ENCODE data around the gene FAM98A.

The FAM98A gene

DNA sequence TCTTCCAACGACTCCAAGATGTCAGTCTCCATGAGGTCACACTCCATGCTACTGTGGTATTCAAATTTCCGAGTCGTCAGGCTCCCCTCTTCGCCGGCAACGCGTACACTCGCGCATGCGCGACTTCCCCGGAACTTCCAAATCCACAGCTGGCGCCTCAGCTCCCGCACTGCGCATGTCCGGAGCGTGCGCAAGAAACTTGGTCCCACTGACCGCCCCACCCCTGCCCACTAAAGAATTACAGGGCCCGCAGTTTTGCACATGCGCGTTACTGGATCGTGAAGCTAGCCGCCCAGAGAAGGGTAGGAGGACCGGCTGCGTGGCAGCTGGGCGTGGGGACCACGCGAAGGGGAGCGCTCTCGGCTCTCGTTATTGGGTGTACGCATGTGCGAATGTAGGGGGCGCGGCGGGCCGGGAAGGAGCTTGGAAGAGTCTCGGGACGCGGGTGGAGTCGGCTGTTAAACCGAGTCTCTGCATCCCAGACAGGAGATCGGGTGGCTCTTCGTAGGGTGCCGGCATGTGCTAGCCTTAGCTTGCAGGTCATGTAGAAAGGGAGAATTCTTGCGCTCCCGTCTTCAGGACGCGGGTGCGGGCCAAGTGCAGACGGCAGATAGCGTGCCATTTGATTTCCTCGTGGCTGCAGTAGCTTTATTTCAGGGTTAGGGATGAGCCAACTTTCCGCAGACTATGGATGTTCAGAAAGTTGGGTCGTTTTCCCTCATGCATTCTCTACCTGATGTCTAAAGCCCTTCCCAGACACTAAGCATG is at the start of gene FAM98A:
Gene FAM98A, minus strand, starts transcription at position 125 of the 768 bp plus-strand sequence. Its CDS starts 78 bp downstream, at position 47.
- DNase-seq (ENCODE audit: low read depth in 2 of 2) = peak; percentile 98 to 99

GRCh38 chr2:33645861-33646260 is 46.8 kb upstream of the FAM98A start:
- no peak for DNase-seq (ENCODE audit: low read depth in 2 of 2)

- no peak for DNase-seq (ENCODE audit: low read depth in 2 of 2)
Measured at GRCh38 chr2:33644215-33644614, 45.1 kb upstream of the FAM98A start.

DNA sequence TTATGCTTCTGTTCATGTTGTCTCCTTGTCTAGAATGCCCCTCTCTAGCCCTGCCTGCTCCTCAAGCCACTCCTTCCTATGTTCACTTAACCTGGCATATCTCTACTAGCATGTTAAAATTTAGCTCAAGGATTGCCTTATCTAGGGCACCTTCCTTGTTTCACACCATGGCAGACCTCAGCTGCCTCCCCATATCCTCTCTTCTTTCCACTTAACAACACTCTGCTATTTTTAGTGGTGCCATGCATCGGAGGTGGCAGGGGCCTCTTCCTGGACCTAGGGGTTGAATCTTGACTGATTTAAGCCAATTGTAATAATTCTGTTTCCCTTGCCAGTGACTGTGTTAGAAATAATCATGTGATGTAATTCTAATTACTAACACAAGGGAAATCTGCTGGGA is 36.9 kb upstream of the FAM98A start:
- DNase-seq (ENCODE audit: low read depth in 2 of 2) = no peak

- no peak for DNase-seq (ENCODE audit: low read depth in 2 of 2)
Measured at GRCh38 chr2:33634261-33634910, 35.3 kb upstream of the FAM98A start.

DNA sequence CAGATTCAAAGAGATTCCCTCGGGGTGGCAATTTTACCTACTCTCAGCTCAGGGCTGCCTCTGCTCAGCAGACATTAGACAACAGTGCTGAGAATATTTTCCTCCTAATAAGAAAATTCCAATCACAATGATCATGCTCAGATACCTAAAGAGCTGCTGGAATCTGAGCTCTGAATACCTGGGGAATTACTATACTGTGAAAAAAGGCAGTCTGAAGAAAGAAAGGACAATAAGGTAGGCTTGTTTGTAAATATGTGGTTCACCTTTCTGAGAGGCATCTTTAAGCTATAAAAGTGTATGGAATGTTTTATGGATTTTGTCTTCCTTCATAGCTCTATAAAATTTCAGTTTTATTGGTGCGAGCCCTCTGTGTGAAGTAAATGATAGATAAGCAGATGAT is 34.2 kb upstream of the FAM98A start:
- DNase-seq (ENCODE audit: low read depth in 2 of 2) = no peak

GRCh38 chr2:33632831-33633230 is 33.7 kb upstream of the FAM98A start:
- DNase-seq (ENCODE audit: low read depth in 2 of 2) = no peak

DNA sequence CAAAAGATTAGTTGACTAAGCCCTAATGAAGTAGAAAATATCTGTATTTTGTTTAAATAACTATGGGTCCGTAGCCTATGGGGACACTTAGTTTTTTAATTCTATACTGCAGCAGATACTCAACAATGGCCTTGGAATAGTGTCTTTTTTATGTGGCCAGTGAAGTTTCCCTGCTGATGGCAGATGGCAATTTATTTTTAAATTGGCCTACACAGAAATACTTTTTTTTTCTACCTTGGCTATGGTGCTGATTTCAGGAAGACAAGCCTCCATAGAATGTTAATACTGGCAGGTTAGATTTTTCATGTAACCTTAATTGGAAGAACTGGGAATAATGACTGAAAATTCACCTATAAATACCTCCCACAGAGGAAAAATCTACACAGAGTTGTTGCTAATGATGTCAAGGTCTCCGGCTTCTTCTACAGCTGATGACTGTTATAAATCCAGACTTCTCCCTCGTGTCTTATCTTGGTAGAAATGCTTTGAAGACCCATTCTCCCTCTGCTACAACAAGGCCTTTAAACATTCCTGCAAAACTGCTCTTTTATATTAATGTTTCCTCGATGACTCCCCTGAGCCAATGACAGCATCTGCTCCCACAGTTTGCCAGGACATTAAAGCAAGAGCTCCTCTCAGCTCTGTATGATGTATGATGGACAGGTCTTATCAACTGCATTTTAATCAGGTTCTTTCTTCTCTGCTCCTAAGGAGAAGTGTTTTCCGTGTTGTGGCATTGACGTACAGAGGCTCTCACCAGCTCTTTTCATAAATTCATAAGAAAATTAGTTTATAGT is 29.1 kb upstream of the FAM98A start:
- no peak for DNase-seq (ENCODE audit: low read depth in 2 of 2)

DNA sequence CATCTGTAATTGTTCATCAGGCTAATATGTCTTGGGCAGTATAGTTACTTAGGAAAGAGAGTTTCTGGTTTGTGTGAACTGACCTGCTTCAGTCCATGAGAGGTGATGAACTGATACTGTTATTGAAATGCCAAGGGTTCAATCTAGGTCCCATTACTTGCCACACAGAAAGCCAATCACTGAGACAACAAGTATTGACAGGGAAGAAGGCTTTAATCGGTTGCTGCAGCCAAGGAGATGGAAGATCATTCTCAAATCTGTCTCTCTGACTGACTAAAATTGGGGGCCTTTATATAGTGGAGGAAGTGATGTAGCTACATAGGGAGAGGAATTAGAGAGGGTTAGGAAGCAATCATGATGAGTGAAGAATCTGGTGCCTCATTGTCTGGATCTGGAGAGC is 19.9 kb upstream of the FAM98A start:
- DNase-seq (ENCODE audit: low read depth in 2 of 2) = no peak

DNA sequence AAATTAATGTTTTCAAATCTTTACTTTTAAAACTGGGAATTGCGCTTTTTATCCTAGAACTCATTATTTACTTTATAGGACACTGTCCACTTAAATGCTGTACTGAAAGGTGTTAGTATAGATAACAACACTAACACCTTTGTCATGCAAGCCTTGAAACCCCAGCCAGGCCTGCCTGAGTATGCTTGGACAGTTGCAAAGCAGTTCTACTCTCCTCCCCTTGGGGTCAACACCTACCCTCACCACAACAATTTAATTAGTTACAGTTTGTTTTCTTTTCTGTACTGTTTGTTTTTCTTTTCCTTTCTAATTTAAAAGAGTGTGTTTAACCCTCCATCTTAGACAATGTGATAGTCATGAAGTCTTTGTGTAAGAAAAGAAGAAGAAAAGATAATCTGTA is 18.9 kb upstream of the FAM98A start:
- DNase-seq (ENCODE audit: low read depth in 2 of 2) = no peak

GRCh38 chr2:33617401-33617800 is 18.3 kb upstream of the FAM98A start:
- DNase-seq (ENCODE audit: low read depth in 2 of 2) = no peak

DNA sequence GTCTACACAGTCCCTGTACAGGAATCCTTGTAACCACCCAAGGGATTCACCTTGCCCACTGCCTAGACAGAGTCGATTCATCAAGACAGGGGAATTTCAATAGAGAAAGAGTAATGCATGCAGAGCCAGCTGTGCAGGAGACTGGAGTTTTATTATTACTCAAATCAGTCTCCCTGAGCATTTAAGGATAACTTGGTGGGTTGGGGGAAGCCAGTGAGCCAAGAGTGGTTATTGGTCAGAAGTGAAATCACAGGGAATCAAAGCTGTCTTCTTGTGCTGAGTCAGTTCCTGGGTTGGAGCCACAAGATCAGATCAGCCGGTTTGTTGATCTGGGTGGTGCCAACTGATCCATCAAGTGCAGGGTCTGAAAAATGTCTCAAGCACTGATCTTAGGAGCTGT is 17.8 kb upstream of the FAM98A start:
- DNase-seq (ENCODE audit: low read depth in 2 of 2) = no peak

- DNase-seq (ENCODE audit: low read depth in 2 of 2) = no peak
Measured at GRCh38 chr2:33614190-33614589, 15.1 kb upstream of the FAM98A start.

DNA sequence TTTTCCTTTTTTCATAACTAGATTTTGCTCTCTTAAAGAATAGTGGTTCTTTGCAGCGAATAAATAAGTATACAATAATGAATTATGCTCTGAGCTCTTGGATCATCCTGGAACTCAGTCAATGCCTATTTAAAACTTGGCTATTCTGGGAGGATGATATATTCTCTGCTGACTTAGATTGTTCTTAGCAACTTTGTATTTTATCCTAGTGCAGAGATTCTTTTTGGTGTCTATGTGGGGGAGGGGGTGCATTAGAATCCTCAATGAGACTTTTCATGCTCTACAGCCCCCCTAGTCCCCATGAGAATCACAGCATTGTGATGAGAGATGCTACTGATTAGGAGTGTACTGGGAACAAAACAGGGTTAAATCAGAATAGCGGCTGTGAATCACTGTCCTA is 8.8 kb upstream of the FAM98A start:
- no peak for DNase-seq (ENCODE audit: low read depth in 2 of 2)

DNA sequence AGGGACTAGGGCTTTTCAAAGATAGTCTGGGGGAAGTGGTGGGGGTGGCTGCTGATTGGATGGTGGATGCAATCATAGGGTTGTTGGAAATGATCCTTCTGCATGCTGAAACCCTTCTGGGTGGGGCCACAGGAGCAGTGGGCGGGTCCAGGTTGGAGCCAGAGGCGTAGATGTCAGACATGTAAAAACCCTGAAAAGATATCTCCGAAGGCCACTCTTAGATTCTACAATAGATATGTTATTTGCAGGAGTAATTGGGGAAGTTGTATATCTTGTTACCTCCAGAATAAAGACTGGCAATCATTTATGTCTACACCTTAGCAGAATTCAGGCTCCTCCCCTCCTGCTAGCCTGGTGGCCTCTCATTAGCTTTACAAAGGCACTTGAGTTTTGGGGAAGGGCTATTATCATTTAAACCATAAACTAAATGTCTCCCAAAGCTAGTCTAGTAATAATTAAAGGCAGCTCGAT is 8.2 kb upstream of the FAM98A start:
- no peak for DNase-seq (ENCODE audit: low read depth in 2 of 2)

GRCh38 chr2:33606622-33607021 is 7.5 kb upstream of the FAM98A start:
- no peak for DNase-seq (ENCODE audit: low read depth in 2 of 2)

- DNase-seq (ENCODE audit: low read depth in 2 of 2) = no peak
Measured at GRCh38 chr2:33606100-33606499, 7.0 kb upstream of the FAM98A start.

DNA sequence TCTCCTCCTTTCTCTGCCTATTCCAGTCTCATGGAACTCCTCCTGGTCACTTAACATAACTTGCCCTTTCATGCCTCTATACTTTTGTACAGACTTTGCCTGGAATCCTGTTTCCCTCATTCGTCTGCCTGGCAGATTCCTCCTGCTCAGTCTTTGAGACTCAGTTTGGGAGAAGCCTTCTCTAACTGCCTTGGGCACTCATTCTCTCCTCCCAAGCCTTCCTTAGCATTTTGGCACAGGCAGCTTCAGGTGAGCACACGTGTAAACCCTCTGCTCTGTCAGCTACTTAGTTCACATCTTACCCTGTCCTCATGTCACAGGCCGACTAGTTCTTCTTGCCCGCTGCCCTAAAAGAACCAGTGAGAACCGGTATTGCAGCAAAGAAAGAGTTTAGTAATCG is 6.0 kb upstream of the FAM98A start:
- DNase-seq (ENCODE audit: low read depth in 2 of 2) = no peak

GRCh38 chr2:33603416-33603815 is 4.3 kb upstream of the FAM98A start:
- no peak for DNase-seq (ENCODE audit: low read depth in 2 of 2)

- DNase-seq (ENCODE audit: low read depth in 2 of 2) = no peak
Measured at GRCh38 chr2:33602201-33602830, 3.2 kb upstream of the FAM98A start.

GRCh38 chr2:33599943-33600192 is 769 bp upstream of the FAM98A start:
- DNase-seq (ENCODE audit: low read depth in 2 of 2) = no peak

GRCh38 chr2:33598561-33599174 is 431 bp downstream of the FAM98A start:
- DNase-seq (ENCODE audit: low read depth in 2 of 2) = no peak

All from activated CD8-positive, alpha-beta memory T cell treated with anti-CD3 and anti-CD28 coated beads for 4 hours (primary cell).